GM21717 (cell line): Measurements from ENCODE around the gene ZNF223.

ENCODE experiments used
- ATAC-seq: cut with Tn5 transposase; IDR thresholded peaks from one replicate; pipeline ENCODE4 v1.9.1; 2021; ENCODE audit warnings: mild to moderate bottlenecking, moderate library complexity; ENCODE audit not compliant: unreplicated experiment

ZNF223 gene

DNA sequence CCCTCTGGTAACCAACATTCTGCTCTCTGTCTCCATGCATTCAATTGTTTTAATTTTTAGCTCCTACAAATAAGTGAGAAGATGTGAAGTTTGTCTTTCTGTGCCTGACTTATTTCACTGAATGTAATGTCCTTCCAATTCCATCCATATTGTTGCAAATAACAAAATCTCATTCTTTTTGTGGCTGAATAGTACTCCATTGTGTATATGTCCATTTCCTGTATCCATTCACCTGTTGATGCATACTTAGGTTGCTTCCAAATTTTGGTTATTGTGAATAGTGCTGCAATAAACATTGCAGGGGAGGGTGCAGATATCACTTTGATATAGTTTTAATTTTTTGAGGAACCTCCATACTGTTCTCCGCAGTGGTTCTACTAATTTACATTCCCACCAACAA is 17.6 kb downstream of the ZNF223 start:
- ATAC-seq: no peak

DNA sequence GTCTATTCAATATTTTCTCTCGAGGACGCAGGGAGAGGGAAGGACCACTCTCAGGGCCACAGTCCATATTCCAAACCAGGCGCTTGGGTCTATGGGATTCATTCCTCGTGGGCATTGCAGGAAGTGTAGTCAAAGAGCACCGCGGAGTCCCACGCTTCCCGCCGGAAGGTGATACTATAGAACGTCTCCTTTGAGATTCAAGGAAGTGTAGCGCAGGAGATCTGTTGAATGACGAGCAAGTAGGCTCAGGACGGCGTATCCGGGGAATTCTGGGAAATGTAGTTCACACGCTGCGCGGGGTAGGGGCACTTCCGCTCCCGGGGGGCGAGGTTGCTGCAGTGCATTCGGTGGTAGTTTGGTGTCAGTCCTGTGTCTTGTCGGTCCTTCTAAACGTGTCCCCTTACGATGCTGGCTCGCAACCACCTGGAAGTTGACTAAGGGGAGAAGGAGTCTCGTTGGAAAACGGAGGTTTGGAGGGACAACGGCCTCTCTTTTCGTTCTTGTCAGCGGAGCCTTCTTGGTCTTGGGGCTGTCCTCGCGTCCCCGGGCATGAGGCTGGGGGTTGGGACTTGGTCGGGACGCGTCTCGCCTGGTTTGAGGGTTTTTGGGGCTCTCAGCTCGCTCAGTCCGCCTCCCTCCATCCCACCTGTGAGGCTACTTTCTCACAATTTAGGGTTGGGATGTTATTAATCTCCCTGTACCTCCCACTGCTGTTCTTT is 20.1 kb downstream of the ZNF223 start, which contains the start of gene ZNF284:
ZNF284 (plus strand) TSS at position 336 of the 719 bp plus-strand sequence. CDS start 4,231 bp downstream, outside the sequence.
- ATAC-seq: peak; percentile 85

DNA sequence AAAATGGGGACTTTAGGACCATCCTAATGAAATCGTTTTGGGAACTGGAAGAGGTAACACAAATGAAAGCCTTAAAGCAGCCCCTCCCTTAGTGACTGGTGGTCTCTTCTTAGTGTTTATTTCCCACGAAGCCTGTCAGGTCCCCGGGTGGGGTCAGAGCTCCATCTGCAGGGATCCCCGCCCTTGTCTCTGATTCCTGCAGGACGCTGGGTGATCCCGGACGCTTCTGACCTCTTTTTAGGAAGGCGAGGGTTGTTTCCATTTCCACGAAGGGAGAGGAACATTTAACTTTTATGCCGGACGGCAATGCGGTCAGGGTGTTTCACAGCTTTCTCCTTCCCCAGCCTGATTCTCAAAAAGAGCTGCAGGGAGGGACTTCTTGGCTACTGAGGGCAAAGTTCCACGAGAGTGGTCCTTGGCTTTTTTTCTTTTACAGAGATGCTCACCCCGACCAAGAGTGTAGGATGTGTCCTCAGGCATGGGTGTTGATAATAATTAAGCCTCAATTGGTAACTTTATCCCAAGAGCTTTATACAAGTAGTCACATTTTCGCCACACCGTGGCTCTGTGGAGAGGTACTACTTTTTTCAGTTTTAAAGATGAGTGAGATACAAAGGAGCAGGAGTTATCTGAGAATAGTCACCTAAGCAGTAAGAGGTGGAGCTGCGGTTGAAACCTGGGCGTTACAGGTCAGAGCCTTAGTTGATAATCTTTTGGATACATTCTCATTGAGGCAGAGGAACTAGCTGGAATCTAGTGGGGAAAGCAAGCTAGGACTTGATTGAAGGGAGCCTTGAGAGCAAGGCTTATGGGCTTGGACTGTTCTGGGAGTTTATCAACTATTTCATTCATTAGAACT is 20.9 kb downstream of the ZNF223 start:
- no peak for ATAC-seq

DNA sequence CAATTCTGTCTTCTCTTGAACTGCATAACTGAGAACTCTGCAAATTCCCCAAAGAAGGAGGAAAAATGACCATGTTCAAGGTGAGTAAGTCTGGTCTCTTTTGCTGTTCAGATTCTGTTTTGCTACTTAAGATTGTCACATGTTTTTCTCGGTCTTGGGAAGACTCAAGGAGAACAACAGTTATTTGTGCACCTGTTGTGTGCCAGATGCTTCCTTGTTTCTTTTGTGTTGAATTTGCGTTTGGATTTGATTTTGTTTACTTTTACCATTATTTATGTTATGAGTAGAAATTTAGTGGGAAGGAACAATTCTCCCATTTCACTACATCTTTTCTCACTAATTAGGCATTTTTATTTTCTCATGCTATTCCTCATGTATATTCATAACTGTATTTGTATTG is 24.5 kb downstream of the ZNF223 start:
- no peak for ATAC-seq

DNA sequence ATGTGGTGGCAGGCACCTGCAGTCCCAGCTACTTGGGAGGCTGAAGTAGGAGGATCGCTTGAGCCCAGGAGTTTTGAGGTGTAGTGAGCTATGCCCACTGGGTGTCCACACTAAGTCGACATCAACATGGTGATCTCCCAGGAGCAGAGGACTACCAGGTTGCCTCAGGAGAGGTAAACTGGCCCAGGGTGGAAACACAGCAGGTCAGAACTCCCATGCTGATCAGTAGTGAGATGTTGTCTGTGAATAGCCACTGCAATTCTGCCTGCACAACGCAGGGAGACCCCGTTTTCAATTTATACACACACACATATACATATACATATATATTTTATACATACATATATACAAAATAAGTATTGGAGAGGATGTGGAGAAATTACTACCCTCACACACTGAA is 40.3 kb downstream of the ZNF223 start:
- no peak for ATAC-seq

DNA sequence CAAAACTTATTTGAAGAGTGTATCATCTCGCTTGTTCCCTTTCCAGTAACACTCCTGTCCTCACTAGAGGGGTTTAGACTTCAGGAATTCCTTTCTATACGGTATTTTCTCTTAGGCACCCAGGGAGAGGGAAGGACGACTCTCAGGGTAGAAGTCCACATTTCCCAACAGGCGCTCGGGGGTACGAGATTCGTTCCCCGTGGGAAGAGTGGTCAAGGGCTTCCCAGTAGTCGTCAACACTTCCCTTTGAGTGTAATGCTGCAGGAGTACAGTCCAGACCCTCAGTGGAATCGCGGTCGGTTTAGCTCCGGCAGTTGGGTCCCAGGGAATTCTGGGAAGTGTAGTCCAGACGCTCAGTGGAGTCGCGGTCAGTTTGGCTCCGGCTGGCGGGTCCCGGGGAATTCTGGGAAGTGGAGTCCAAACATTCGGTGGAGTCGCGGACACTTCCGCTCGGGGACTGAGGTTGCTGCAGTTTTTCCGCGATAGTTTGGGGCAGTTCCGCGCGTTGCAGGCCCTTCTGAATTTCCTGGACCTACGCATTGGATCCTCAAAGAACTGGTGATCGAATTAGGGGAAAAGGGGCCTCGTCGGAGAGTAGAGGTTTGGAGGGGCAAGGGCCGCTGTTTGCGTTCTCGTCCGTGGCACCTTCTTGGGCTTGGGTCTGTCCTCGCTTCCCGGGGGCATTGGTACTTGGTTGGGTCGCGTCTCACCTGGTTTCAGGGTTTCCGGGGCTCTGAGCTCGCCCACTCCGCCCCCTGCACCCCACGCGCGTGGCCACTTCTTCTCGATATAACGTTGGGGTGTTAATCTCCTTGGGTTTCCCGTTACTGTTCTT is 42.3 kb downstream of the ZNF223 start, which contains the start of gene ZNF224:
ZNF224 (plus strand) TSS at position 431 of the 835 bp plus-strand sequence. CDS start 3,513 bp downstream, outside the sequence.
- ATAC-seq: peak; percentile 76

DNA sequence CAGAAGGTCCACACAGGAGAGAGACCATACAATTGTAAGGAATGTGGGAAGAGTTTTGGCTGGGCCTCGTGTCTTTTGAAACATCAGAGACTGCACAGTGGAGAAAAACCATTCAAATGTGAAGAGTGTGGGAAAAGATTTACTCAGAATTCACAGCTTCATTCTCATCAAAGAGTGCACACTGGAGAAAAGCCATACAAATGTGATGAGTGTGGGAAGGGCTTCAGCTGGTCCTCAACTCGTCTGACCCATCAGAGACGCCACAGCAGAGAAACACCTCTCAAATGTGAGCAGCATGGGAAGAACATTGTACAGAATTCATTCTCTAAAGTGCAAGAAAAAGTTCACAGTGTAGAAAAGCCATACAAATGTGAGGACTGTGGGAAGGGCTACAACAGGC is 55.9 kb downstream of the ZNF223 start:
- ATAC-seq: no peak

DNA sequence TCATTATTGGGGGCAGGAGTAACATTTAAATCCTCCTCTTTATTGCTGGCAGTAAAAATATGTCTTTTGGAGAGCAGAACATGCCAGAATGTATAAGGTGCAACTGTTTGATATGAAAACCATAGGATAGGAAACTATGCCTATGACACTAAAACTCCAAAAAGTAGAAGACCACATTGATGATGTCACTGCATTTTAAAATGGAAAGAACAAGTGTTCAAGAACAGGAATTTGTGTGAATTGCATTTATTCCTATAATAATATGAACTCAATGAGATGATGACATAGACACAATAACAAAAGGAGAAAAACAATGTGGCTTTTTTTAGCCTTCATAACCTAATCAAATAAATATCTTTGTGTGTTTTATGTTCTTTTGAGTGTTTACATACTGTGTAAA is 57.6 kb downstream of the ZNF223 start:
- ATAC-seq: no peak

DNA sequence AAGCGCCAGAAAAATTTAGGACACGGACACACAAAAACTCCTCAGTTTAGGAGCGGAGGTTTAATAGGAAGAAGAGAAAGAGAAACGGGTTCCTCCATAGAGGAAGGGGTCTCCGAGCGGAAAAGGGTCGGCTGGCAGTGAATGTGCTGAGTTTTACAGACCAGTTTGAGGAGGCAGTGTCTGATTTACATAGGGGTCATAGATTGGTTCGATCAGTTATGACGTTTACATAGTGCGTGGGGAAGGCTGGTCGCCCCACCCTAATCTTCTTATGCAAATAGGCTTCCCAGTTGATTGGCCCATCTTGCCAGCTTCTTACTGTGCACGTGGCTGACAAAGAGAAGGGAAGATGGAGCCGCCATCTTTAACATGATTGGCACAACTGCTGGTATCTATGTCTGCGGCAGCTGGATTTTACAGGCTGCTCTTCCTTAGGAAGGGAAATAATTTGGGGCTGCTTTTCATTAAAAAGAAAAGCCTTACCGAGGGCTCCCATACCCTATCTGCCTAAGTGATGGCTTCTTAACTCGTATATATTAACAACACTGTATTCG is 60.2 kb downstream of the ZNF223 start:
- no peak for ATAC-seq

DNA sequence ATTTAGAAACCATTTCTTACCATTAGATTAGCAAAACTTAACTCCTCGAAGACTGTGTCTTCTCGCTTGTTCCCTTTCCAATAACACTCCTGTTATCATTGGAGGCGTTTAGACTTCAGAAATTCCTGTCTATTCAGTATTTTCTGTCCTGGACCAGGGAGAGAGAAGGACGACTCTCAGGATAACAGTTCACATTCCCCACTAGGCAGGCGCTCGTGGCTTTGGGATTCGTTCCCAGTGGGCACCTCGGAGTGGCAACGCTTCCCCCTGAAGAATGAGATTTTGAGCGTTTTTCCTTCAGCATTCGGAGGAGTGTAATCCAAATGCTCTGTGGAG is 60.9 kb downstream of the ZNF223 start:
- ATAC-seq: no peak

DNA sequence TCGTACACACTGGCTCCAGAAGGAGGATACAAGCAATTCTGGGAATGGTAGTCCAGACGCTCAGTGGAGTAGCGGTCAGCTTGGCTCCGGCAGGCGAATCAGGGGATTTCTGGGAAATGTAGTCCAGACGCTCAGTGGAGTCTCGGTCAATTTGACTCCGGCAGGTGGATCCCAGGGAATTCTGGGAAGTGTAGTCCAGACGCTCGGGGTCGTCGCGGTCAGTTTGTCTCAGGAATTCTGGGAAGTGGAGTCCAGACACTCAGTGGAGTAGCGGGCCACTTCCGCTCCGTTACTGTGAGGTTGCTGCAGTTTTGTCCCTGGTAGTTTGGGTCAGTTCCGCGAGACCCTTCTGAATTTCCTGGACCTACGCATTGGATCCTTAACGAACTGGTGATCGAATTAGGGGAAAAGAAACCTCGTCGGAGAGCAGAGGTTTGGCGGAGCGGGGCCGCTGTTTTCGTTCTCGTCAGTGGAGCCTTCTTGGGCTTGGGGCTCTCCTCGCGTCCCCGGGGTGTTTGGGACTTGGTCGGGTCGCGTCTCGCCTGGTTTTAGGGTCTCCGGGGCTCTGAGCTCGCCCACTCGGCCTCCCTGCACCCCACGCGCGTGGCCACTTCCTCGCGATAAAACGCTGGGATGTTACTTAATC is 61.4 kb downstream of the ZNF223 start, which contains the start of gene ZNF225:
ZNF225 (plus strand) TSS at position 262 of the 646 bp plus-strand sequence. CDS start 2,429 bp downstream, outside the sequence.
- peak; percentile 88 for ATAC-seq

DNA sequence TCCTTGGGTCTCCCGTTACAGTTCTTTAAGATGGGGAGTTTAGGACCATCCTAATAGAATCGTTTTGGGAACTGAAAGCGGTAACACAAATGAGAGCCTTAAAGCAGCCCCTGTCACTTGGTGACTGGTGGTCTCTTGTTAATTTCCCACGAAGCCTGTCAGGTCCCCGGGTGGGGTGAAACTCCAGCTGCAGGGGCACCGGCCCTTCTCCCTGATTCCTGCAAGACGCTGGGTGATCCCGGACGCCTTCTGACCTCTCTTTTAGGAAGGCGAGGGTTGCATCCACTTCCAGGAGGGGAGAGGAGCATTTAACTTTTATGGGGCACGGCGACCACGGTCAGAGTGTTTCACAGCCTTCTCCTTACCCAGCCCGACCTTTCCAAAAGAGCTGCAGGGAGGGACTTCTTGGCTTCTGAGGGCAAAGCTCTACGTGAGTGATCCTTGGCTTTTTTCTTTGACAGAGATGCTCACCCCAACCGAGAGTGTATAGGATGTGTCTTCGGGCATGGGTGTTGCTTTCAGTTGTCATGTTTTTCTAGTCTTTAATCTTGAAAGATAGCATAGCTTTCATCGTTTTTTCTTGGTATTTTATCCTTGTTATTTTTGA is 62.1 kb downstream of the ZNF223 start:
- peak; percentile 17 for ATAC-seq
